HG03378 (cell line): ENCODE data around the gene SUMO3.

Source experiments
- ATAC-seq: cut with Tn5 transposase; IDR thresholded peaks from one replicate; pipeline ENCODE4 v1.9.1; 2021; ENCODE audit warnings: mild to moderate bottlenecking, moderate library complexity; ENCODE audit not compliant: unreplicated experiment

SUMO3 gene

DNA sequence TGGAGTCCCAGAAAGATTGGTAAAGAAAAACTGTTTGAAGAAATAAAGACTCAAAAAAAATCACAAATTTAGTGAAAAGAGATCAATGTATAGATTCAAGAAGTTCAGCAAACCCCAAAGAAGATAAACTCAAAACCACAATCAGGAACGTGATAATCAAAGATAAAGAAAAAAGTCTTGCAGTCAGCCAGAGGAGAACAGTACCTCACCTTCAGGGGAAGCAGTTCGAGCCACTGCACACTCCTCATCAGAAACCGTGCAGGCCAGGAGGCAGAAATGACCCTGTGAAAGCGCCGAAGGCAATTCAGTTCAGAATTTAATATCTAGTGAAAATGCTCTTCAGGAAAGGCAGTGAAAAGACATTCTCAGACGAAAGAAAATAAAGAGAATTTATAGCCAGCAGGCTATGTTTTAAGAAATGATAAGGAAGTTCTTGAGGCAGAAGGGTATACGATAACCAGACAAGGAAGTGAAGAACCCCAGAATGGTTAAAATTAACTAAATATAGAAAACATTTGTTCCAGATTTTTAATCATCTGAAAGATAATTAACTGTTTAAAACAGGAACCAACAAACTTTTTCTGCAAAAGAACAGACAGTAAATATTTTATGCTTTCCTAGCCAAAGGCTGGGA is 13.5 kb upstream of the SUMO3 start:
- ATAC-seq = no peak

DNA sequence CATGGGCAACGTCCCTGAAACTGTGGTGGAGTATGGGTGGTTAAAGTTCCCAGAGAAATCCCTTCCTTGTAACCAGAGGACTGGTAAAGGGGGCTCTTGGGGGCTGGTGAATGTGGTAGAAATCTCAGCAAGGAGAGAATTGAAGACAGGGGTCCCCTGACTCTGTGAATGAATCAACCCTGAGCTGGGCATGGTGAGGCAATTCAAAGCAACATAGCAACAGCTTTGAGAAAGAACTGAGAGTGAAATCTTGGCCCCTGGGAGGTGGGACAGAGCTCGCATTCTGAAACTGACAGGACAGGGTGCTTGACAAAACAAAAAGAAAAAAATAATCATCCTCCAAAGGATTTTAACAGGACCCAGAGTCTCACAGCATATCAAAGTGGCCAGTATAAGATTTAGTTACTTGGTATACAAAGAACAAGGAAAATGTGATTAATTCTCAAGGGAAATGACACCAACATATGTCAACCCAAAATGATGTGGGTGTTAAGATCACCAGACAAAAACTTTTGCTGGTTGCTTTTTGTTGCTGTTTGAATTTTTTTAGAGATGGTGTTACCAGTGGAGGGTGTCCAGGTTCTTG is 11.7 kb upstream of the SUMO3 start:
- ATAC-seq = no peak

DNA sequence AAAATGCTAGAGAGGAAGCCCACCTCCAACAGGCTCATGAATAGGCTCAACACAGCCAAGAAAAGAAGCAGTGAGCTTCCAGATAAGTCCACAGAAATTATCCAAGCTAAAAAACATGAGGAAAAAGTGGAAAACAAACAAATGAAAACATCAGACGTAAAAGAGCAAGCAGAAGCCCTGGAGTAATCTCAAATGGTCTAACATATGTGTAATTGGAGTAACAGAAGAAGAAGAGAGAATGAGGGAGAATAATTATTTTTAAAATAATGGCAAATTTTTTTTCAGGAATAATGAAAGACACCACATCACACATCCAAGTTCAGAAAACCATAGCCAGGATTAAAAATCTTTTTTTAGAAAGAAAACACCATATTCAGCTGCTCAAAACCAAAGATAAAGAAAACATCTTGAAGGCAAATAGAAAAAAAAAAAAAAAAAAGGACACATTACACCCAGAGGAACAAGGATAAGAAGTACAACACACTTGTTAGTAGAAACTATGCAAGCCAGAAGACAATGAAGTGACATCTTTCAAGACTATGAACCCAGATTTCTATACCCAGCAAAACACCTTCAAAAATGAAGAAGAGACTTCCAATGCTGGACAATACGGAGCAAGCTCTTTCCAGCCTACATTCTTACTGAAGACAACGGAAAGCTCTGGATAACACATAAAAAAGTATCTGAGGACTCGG is 10.6 kb upstream of the SUMO3 start:
- no peak for ATAC-seq

DNA sequence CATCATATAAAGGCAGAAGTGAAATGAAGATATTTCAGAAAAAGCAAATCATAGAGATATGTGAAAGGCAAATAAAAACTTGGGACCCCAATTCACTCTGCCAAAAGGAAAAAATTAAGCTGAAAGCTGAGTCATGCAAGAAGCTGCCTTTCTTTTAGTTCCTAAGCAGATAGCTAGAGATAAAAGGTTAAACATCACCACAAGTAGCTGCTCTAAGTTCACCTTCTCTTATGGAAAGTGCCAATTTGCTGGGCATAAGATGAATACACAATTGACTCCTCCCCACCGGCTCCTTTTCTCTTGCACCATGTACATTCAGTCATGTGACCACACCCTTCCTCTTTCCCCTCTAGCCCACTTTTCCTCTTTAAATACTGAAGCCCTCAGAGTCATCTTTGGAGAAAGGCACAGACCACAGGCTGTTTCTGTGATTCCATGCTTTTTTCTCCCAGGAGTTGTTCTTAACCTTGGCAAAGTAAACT is 5.4 kb upstream of the SUMO3 start:
- ATAC-seq = no peak

DNA sequence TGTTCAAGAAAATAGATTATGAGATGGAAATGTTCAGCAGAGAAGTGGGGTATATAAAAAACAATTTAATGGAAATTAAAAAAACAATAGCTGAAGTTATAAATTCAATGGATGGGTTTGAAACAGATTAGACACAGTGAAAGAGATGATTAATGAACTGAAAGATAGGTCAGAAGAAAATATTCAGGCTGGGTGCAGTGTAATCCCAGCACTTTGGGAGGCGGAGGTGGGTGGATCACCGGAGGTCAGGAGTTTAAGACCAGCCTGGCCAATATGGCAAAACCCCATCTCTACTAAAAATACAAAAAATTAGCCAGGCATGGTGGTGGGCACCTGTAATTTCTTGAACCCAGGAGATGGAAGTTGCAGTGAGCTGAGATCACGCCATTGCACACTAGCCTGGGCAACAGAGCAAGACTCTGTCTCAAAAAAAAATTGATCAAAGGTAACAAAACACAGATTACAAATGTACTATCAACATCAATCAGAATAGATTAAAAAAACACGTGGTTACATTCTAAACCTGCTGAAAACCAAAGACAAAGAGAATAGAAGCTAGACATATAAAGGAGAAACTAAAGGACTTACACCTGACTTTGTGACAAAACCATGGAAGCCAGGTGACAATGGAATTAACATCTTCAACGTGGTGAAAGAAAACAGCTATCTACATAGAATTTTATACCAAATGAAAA is 4.8 kb upstream of the SUMO3 start:
- ATAC-seq = no peak

DNA sequence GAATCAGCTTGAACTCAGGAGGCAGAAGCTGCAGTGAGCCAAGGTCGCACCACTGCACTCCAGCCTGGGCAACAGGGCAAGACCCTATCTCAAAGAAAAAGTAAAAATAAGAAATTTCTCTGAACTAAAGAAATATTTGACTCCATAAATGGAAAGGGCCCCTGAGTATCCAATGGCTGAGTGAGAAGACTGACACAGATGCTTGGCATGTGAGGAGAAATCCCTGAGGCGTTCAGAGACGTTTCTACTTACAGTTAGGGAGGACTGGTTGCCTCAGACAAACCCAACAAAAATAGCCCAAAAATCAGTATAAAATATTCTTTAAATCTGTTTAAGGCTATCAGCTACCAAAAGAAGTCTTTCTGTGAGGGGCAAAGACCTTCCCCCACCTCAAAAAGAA is 3.0 kb upstream of the SUMO3 start:
- ATAC-seq = no peak

DNA sequence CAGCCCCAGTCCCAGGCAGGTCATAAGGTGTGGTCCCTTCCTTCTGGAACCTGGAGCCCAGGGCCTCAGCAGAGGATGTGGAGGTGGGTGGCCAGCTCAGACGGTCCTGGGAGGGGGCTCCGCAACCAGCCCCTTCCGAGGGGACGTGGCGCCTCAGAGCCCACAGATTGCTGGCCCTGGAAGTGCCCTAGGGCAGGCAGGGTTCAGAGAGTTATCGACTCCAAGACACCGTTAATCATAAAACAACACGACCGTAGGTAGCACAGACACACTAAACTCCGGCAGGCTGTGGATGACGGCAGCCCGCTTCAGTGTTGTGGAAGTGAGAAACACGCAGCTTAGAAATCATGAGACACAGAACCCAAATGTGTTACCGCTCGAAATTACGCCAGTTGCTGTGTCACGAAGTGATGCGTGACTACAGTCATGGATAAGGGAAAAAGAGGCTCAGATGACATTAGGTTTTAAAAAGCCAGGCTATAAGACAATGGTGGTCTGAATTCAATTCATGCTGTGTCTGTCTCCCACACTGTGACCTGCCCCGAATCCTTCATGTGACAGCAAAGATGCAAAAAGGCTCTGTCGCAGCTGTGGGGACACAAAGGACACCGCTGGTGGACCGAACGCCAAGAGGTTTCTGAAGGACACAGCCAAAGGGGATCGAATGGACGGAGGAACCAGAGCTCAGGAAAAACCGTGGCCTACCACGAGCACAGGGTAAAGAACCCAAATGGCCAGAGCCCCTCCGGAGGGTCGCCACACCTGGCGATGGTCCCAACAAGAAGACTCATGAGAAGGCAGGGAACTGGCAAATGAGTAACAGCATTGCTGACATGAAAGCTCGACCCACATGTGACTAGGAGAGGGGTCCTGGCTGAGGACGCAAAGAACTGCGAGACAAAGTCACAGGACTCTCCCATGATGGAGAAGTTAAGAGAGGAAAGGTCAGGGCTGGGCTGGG is 1.7 kb upstream of the SUMO3 start:
- no peak for ATAC-seq

DNA sequence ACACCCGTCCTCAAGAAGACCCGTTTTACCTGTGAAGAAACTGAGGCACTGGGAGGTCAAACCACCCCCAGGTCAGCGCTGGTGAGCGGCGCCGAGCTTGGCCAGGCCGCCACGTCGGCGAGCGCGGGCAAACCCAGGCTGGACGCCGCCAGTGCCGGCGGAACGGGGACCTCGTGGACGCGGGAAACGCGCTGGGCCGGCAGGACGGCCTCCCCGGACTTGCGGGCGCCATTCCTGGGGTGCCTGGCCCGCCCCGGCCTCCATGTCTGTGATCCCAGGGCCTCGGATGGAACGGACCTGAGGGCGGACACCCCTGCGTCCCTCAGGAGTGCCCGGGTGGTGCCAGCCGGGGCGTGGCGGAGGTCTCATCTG is 764 bp upstream of the SUMO3 start:
- no peak for ATAC-seq

DNA sequence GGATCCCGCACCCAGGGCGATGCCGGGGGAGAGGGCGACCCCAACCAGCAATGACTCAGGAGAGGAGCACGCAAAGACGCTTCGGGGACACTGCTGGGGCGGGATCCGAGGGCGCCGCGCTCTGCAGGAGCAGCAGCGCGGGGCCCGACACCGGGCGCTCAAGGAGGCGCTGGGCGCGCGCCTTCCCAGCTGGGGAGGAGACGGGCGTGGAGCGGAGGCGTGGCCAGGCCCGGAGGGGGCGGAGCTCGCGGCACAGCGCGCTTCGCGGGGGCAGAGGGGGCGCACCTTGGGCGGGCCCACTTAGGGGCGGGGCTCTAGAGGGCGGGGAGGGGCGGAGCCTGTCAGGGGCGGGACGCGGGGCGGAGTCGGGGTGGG is 369 bp downstream of the SUMO3 start:
- peak; percentile 39 for ATAC-seq

DNA sequence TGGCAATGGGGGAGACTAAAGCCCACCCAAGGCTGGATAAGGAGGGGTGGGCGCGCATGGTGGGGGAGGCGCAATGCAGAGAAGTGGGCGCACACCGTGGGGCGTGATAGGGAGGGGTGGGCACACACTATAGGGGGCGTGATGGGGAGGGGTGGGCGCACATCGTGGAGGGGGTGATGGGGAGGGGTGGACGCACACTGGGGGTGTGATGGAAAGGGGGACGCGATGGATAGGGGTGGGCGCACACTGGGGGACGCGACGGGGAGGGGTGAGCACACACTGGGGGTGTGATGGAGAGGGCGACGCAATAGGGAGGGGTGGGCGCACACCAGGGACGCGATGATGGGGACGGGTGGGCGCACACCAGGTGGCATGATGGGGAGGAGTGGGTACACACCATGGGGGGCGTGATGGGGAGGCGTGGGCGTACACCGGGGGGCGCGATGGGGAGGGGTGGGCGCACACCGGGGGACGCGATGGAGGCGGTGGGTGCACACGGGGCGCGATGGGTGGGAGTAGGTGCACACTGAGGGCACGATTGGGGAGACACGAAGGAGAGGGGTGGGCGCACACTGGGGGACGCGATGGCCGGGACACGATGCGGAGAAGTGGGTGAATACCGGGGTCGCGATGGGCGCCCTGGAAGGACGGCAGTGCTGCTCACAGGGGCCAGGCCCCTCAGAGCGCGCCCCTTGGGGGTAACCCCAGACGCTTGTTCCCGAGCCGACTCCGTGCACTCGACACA is 929 bp downstream of the SUMO3 start:
- no peak for ATAC-seq

DNA sequence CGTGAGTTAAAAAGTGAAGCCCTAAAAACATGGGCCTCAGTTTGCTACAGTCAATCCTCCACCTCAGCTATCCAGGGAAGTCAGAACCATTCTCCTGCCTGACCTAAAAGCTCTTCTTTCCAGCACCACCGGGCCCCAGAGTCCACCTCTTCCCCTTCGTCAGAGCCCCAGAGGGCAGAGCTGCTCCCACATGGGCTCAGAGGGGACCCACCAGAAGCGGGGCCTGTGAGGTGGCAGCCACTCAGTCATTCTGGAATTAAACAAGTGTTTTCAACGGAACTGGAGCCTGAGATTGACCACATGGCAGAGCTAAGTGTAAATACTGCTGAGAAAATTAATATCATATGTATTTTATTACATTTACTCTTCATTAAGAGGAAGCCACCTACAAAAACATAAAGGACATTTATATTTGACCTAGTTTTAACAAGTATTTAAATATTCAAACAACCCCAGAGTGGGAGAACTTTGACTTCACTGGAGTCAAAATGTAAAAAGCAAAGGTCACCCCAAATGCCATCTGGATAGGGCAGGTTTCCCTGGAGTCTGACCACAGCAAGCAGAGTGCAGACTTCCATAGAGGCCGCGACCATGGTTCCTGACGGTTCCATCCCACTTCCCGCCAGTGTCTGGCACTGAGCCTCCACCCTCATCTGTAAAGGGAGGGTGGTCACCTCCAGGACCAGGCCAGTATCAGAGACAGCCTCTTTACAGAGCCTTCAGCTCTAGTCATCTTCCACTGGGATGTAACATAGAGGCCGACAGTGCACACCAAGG is 1.8 kb downstream of the SUMO3 start:
- no peak for ATAC-seq

DNA sequence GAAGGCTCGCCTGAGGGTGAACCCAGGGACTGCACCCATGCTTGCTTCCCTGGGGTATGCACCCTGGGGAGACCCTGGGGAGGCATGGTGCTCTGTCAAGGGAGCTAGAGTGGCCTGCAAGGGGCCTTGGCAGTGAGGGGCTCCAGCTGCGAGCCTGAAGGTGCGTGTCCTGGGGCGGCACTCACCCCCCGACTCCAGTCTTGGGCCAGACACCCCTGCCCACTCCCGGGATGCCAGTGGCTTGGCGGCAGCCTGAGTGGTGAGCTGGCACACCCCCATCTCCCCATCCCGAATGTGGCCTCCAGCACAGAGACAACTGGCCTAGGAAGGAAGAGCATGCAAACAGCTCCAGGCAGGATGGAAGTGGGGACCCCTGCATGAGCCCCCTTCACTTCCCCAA is 2.6 kb downstream of the SUMO3 start:
- ATAC-seq = no peak

DNA sequence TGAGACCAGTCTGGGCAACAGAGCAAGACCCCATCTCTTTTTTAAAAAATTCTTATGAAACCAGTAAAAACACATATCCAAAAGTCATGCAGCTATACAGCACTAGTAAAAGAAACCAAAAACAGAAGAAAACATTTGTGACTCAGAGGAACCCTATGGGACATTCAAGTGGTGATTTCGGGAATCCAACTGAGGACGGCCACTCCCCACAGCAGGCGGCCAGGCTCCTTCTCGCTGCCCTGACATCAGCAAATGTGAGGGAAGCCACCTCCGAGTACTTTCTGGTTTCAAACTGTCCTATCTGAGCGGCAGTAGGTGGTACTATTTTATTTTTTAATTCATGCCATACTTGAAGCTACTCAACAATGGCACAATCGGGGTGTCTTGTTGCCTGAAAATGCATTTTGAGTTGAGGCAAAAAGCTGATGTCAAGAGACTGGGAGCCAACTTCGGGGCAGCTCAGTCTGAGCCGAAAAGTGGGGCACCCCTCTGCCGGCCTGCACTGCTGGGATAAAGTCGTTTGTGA is 3.3 kb downstream of the SUMO3 start:
- ATAC-seq = no peak

DNA sequence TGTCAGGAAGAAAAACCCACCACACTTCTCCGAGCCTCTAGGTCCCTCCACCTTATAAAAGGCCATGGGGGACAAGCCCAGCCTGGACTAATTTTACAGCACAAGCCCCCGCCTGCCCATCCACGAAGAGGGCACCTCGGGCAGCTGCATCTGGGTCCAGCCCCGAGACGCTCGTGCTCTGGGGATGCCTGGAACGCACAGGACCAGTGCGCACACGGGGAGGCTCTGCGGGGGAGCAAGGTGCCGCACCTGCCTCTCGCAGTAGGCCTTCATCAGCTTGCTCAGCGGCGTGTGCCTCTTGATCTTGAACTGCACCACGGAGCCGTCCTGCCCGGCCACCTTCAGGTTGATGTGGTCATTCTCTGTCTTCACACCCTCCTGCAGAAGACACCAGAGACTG is 4.1 kb downstream of the SUMO3 start:
- no peak for ATAC-seq

DNA sequence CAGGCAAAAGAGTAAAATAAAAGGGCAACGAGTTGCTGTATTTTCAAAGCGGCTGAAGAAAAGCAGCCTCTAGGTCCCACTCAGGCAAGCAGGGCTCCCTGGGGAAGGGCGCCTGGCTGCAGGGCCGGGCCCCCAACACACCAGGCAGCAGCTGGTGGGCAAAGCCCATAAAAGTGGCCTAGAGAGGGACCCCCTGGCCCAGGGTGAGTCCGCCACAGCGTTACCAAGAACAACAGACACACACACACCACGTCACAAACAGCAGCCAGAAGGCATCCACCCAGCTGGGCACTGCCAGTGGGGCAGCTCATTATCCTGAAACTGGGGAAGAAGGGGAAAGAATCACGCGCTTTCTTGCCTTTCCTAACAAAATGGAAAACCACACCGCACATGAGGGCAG is 4.7 kb downstream of the SUMO3 start:
- no peak for ATAC-seq

DNA sequence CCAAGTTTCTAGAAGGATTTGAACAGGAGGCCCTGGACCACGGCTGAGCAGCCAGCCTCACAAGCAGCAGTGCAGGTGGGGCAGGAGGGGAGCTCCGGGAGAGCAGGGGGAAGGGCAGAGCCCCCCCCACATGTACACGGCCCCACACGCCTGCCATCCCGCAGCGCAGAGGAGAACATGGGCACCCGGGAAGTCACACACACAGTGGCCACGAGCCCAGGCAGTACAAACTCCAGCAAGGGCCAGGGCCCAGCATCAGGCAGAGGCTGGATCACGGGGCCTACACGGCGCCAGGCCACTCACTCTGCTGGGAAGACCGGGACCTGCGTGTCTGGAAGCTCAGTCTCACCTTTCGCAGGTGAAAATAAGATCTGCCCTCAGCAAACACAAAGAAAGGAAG is 5.2 kb downstream of the SUMO3 start:
- ATAC-seq = no peak

DNA sequence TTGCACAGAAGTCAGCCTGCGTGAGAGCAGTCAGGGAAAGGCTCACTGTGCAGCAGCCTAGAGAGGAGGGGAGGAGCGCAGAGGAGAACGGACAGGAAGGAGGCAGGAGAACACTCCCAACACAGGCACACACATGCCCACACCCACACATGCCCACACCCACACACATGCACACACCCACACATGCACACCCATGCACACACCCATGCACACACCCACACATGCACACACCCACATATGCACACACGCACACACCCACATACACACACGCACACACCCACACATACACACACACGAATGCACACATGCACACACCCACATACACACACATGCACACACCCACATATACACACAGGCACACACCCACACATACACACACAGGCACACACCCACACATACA is 7.1 kb downstream of the SUMO3 start:
- no peak for ATAC-seq

DNA sequence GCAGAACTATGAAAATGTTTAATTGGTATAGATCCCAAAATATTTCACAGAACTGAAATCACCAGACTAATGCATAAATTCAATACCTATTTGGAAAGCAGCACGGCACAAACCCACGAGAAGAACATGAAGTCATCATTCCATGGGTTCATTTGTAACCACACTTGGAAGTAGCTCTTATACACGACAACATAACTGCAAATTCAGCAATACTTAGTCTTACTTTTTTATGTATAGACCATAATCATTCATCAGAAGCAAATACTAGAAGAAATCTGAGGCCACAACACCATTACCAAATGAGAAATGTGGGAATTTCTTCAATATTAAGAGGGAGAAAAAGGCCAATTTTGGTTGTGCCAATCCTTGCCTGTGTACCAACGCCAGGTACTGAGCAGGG is 12.0 kb downstream of the SUMO3 start:
- no peak for ATAC-seq

DNA sequence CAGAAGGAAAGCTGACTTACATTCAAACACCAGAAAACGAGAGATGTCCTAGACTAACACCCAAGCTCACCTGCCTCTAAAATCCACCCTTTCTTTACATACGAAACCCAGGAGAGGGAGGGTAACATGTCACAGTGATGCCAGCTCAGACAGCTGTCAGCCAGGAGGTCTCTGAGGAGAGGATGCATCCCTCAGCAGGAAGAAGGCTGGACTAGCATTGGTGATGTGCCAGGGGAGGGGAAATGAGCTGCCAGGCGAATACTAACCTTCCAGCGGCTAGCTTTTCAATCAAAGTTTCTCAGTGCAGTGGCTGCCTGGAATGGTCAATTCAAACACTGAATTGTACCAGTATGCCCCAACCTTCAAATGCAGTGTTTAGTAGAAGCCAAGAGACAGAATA is 12.6 kb downstream of the SUMO3 start:
- ATAC-seq = no peak
